Activated effector memory CD4-positive, alpha-beta T cell treated with anti-CD3 and anti-CD28 coated beads, Interleukin-2, amount 50 U/mL, for 16 hours (primary cell): ENCODE data around the gene WDR83.
A peak's percentile ranks its signal among the peaks of the same experiment; 100 is the strongest.
"Not testable (repeated sequence)": the region's sequence is repeated elsewhere in the genome, so short reads cannot be mapped to it uniquely, and the experiment has no call there.

ENCODE experiments used
- DNase-seq: peaks from one replicate; pipeline ENCODE4 v3.0.0-alpha.2; 2020

The WDR83 gene

GRCh38 chr19:12687496-12688196 is 21.0 kb downstream of the WDR83 start, which contains the start of gene GNG14:
Gene GNG14 (plus strand): TSS chr19:12687998. CDS start chr19:12688049, 51 bp downstream.
- DNase-seq = no peak

DNA sequence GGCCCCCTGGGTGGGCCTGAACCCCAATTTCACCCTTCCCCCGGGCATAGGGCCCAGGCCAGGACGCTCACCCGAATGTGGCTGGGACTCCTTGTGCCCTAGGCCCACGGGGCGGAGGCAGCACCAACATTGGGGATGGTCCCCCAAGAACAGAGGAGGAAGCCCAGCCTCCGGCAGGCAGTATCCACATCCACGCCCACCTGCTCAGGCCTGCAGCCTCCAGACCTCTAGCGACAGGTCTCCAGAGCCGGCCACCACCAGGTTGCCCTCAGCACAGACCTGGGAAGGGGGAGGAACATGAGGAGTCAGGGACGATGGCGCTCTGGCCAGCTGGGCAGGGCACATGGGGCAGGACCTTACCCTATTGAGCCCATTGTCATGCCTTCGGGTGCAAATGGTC is 22.4 kb downstream of the WDR83 start:
- DNase-seq = no peak

DNA sequence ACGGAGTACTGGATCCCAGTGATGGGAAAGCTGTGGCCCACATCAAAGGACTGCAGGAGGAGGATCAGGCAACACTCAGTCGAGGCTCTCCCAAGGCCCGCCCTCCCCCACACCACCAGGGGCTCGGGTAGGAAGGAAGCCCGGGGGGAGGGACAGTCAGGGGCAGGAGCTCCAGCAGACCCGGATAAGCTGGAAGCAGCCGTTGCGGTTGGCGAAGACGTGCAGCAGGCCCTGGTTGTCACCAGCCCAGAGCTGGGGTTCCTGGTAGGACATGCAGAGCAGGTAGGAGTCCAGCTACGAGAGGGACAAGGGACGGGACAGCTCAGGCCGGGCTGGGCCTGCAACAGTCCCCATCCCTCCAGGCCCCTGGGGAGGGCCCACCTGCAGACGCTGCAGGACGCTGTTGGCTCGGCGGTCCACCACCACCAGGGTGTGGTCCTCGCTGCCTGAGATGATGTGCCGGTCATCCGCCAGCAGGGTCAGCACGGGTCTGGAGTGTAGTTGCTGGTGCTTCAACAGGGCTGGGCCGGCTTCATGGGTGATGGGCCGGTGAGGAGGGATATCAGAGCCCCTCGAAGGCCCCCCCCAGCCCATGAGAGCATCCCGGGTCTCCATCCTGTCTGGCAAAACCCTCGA is 23.1 kb downstream of the WDR83 start:
- DNase-seq = no peak

DNA sequence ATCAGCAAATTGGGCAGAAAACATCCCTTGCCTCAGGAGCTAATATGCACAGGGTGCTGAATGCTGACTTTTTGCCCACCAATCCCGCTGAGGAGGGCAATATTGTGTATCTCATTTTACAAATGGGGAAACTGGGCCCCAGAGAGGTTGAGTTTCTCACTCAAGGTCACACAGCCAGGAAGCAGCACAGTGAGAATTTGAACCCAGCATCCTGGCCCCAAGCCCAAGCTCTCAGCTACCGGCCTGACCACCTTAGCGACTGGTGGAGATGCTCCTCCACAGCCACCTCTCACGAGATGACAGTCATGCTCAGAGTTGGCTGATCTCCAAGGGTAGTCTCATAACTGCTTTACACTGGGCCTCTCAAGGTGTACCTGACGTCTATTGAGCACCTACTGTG is 26.4 kb downstream of the WDR83 start:
- no peak for DNase-seq

GRCh38 chr19:12694641-12695040 is 28.0 kb downstream of the WDR83 start:
- DNase-seq = no peak

- no peak for DNase-seq
Observed at GRCh38 chr19:12695096-12695495, 28.5 kb downstream of the WDR83 start.

DNA sequence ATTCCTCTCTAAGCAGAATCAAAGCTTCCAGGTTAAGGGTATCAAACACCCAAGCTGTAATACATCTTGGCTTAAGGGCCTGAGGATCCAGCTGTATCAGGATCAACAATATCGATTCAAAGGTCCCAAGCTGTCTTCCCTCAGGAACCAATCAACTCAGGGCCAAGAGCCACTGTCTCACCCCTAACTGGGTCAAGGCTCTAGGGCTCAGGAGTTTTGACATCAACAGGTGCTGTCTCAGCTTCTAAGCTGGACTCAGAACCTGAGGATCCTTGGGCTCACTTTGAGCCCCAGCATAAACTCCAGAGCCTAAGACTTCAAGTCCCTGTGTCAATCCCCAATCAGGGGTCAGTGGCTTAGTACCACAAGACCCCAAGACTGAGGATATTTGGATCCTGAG is 28.9 kb downstream of the WDR83 start:
- no peak for DNase-seq

DNA sequence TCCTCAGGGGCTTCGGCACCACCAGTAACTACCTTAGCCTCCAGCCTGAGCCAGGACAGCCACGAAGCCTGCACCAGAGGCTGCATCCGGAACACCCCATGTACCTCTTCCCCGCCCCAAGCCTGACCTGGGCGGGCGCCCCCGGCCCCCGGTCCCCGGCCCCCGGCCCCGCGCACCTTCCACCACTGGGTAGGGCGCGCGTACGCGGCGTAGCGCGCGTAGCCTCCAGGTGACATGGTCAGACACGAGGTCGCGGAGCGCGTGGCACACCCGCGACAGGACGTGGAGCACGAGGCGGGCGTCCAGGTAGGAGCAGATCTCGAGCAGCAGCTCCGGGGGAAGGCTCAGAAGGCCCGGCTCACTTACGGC is 29.4 kb downstream of the WDR83 start:
- DNase-seq = peak; percentile 69

- DNase-seq = peak; percentile 100
Observed at GRCh38 chr19:12696366-12697335, 30.0 kb downstream of the WDR83 start, which contains the start of gene FBXW9. Gene FBXW9 (minus strand): TSS chr19:12696631. CDS start chr19:12696581, 50 bp downstream.

DNA sequence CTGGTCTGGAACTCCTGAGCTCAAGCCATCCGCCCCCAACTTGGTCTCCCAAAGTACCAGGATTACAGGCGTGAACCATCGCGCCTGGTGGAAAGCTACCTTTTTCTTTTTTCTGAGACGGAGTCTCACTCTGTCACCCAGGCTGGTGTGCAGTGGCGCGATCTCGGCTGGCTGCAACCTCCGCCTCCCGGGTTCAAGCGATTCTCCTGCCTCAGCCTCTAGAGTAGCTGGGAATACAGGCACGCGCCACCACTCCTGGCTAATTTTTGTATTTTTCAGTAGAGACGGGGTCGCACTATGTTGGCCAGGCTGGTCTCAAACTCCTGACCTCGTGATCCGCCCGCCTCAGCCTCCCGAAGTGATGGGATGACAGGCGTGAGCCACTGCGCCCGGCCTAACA is 30.8 kb downstream of the WDR83 start:
- not testable (repeated sequence) for DNase-seq

GRCh38 chr19:12698138-12698537 is 31.5 kb downstream of the WDR83 start:
- DNase-seq = no peak

- DNase-seq = no peak
Observed at GRCh38 chr19:12701596-12702282, 35.1 kb downstream of the WDR83 start.

- no peak for DNase-seq
Observed at GRCh38 chr19:12703046-12703445, 36.4 kb downstream of the WDR83 start.

DNA sequence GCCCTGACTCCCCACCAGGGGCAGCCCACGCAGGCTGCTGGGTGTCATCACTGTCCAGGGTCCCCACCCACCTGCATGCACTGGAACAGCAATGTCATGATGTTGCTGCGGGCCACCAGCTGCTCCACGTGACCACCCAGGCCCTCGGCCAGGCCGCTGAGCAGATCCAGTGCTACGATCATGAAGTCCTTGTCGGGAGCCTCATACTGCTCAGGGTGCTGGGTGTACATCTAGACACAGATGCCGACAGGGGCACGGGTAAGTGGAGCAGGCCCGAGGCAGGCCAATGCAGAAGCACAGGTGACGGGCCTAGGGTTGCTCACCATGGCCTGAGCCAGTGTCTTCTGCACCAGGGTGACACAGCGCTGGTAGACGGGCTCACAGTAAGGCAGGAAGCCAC is 38.6 kb downstream of the WDR83 start:
- no peak for DNase-seq

GRCh38 chr19:12705654-12706331 is 39.2 kb downstream of the WDR83 start:
- DNase-seq = no peak

DNA sequence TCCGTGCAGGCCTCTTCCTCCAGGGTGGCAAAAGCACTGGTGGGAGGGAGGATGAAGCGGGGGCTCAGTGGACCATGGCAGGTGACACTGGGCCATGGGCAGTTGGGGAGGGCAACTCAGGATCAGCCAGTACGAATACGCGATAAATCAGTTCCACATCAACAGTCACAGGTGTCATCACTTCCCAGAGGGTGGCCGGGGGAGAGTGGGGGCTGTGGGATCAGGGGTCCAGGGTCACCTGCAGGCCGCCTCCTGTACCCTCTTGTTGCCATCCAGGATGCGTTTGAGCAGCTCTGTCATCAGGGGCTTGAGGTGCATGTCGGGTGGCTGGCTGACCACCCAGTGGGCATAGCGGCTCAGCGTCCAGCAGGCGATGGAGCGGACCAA is 39.7 kb downstream of the WDR83 start:
- no peak for DNase-seq

- DNase-seq = no peak
Observed at GRCh38 chr19:12708641-12709040, 42.0 kb downstream of the WDR83 start.

GRCh38 chr19:12711187-12711586 is 44.6 kb downstream of the WDR83 start:
- no peak for DNase-seq

- DNase-seq = peak; percentile 69
Observed at GRCh38 chr19:12712077-12712476, 45.5 kb downstream of the WDR83 start.

DNA sequence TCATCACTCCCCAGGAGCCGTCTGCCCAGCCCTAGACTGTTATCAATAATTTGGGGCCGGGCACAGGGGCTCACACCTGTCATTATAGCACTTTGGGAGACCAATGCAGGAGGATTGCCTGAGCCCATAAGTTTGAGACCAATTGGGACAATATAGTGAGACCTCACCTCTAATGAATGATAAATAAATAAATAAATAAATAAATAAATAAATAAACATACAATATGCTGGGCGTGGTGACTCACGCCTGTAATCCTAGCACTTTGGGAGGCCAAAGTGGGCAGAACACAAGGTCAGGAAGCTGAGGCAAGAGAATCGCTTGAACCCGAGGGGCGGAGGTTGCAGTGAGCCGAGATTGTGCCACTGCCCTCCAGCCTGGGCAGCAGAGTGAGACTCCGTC is 46.7 kb downstream of the WDR83 start:
- not testable (repeated sequence) for DNase-seq

DNA sequence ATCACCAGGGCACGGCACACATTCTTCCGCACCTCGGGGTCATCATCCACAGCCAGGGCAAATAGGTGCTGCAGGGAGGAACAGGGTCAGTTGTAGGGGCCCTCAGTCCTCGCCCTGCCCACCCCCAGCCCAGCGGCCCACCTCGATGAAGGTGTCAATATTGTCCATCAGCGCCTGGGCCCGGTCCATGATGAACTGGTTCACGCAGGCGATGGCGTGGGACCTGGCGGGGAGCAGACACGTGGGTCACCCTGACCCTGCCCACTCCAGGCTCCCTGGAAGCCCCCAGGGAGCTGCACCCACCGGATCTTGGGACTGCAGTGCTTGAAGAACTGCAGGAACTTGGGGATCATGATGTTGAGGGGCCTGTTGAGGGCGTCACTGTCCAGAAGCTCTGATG is 48.5 kb downstream of the WDR83 start:
- no peak for DNase-seq

- DNase-seq = no peak
Observed at GRCh38 chr19:12715929-12716328, 49.3 kb downstream of the WDR83 start.
